Breast epithelium (tissue), 4 donors: ENCODE measurements around the gene PAIP2. TPM values are rescaled to one million over a fixed set of nuclear protein-coding genes. Genes with fewer than 3 reads are reported as not detected.

ENCODE experiments used
- DNase-seq, 2 donors: peaks; one replicate each; pipeline ENCODE4 v3.0.0-alpha.2; 2019; ENCODE audit warnings: low spot score in 2 of 2
- H3K27ac ChIP-seq, 2 donors: fragments of 200-600 bp; sonication (generic) in 1 of 2; one replicate each; pipeline ENCODE4 v1.5.1; 2016 to 2019; ENCODE audit warnings: mild to moderate bottlenecking in 1 of 2
- H3K27me3 ChIP-seq, 2 donors: fragments of 200-600 bp; sonication (generic) in 1 of 2; one replicate each; pipeline versions ENCODE4 v1.5.1 to v1.6.0; 2017 to 2019; ENCODE audit warnings: control low read depth in 1 of 2, mild to moderate bottlenecking in 1 of 2
- H3K36me3 ChIP-seq: fragments of 200-600 bp; one replicate; pipeline ENCODE4 v1.5.1; 2019
- H3K4me1 ChIP-seq, 2 donors: fragments of 200-600 bp; sonication (generic); one replicate each; pipeline ENCODE4 v1.5.1; 2016 to 2019; ENCODE audit warnings: control low read depth in 1 of 2
- H3K4me3 ChIP-seq, 3 donors: fragments of 200-600 bp; sonication (generic); 1 replicate in 2 of 3; 2 replicates in 1 of 3; pipeline ENCODE4 v1.5.1; 2016 to 2019; ENCODE audit warnings: mild to moderate bottlenecking in 3 of 3, moderate library complexity in 2 of 3
- H3K9me3 ChIP-seq, 2 donors: fragments of 200-600 bp; sonication (generic) in 1 of 2; one replicate each; pipeline ENCODE4 v1.5.1; 2016 to 2019; ENCODE audit warnings: control low read depth in 1 of 2
- CTCF ChIP-seq, 3 donors: fragments of 450-650 bp; IDR thresholded peaks; one replicate each; pipeline ENCODE4 v1.5.1; 2016 to 2017; ENCODE audit warnings: antibody characterized with exemption in 3 of 3, mild to moderate bottlenecking in 3 of 3, moderate library complexity in 3 of 3
- POLR2A ChIP-seq: fragments of 450-650 bp; IDR thresholded peaks from one replicate; pipeline ENCODE4 v1.6.1; 2016; ENCODE audit warnings: antibody characterized with exemption, mild to moderate bottlenecking, moderate library complexity
- POLR2AphosphoS5 ChIP-seq, 3 donors: sonication (generic); formaldehyde crosslinking; IDR thresholded peaks; one replicate each; pipeline ENCODE4 v1.6.1; 2017; ENCODE audit warnings: antibody characterized with exemption in 3 of 3
- intact Hi-C: fragments of 100-400 bp; cut with DNase I; formaldehyde crosslinking; loops from one replicate; pipeline ENCODE4 v1.15.1; 2023; ENCODE audit warnings: low total_unique reads
- total RNA-seq, 3 donors: library from RNA; depleted of rRNA; stranded (reverse); fragments of >200 nt; gene quantifications; one replicate each; pipeline ENCODE4 v1.1.0, GENCODE V29; 2016

The PAIP2 gene
- total RNA-seq, 3 donors from 2014 or later: 86.3 to 95.4 (median 95.0) TPM

GRCh38 chr5:139335811-139336210, 5.8 kb upstream of the PAIP2 start:
- no peaks in the 10 kb centered on the region for H3K36me3 ChIP-seq
- TF ChIP-seq POLR2AphosphoS5 (IDR thresholded peaks at IDR 0.05): no peak
- TF ChIP-seq POLR2A: no peak
- no peak for TF ChIP-seq CTCF (IDR thresholded peaks at IDR 0.05)
- no peak for DNase-seq
- H3K4me3 ChIP-seq: no peak overlapping the region
- H3K27ac ChIP-seq: no peak overlapping the region
- H3K4me1 ChIP-seq: no peaks in the 10 kb centered on the region
- H3K27me3 ChIP-seq: no peaks in the 10 kb centered on the region
- intact Hi-C loops: no loop called here
- no peaks in the 10 kb centered on the region for H3K9me3 ChIP-seq

GRCh38 chr5:139340051-139340450, 1.6 kb upstream of the PAIP2 start:
- no peak overlapping the region for H3K27ac ChIP-seq
- intact Hi-C loops: no loop called here
- no peaks in the 10 kb centered on the region for H3K27me3 ChIP-seq
- peaks cover 0 to 3% of the 10 kb centered on the region in 2 donors for H3K4me1 ChIP-seq
- no peaks in the 10 kb centered on the region for H3K9me3 ChIP-seq
- no peak overlapping the region for H3K4me3 ChIP-seq
- TF ChIP-seq POLR2AphosphoS5 (IDR thresholded peaks at IDR 0.05): no peak
- TF ChIP-seq CTCF (IDR thresholded peaks at IDR 0.05): no peak
- TF ChIP-seq POLR2A: no peak
- H3K36me3 ChIP-seq: no peaks in the 10 kb centered on the region
- DNase-seq: no peak

- peak overlapping the region; percentile 74 to 99 (median 95) for H3K4me3 ChIP-seq
- H3K27ac ChIP-seq: peak overlapping the region; percentile 98 to 100
- intact Hi-C loops: no loop called here
- no peak for DNase-seq
- H3K4me1 ChIP-seq: peaks cover 0 to 4% of the 10 kb centered on the region in 2 donors
- TF ChIP-seq POLR2A: no peak
- no peak for TF ChIP-seq POLR2AphosphoS5 (IDR thresholded peaks at IDR 0.05)
- no peak for TF ChIP-seq CTCF (IDR thresholded peaks at IDR 0.05)
- no peaks in the 10 kb centered on the region for H3K36me3 ChIP-seq
- H3K27me3 ChIP-seq: no peaks in the 10 kb centered on the region
- H3K9me3 ChIP-seq: no peaks in the 10 kb centered on the region
These were observed 416 bp upstream of the PAIP2 start for GRCh38 chr5:139341187-139341688.

GRCh38 chr5:139342423-139342723, 719 bp downstream of the PAIP2 start:
- TF ChIP-seq POLR2A (no peak), CTCF (IDR thresholded peaks at IDR 0.05) (no peak), POLR2AphosphoS5 (IDR thresholded peaks at IDR 0.05) (no peak)
- peaks cover 0 to 4% of the 10 kb centered on the region in 2 donors for H3K4me1 ChIP-seq
- intact Hi-C loops: no loop called here

GRCh38 chr5:139343476-139343875, 1.8 kb downstream of the PAIP2 start:
- H3K27ac ChIP-seq: no peak overlapping the region
- intact Hi-C loops: no loop called here

More at GRCh38 chr5:139342423-139342723, 719 bp downstream of the PAIP2 start:
- H3K9me3 ChIP-seq: no peaks in the 10 kb centered on the region
- H3K4me3 ChIP-seq: peak overlapping the region; percentile 74 to 99 (median 95)
- H3K36me3 ChIP-seq: no peaks in the 10 kb centered on the region
- no peaks in the 10 kb centered on the region for H3K27me3 ChIP-seq
- no peak for DNase-seq
- peak overlapping the region; percentile 98 to 100 for H3K27ac ChIP-seq

More at GRCh38 chr5:139343476-139343875, 1.8 kb downstream of the PAIP2 start:
- DNase-seq: no peak
- H3K4me3 ChIP-seq: peak overlapping the region; percentile 10 to 99 (median 74)
- no peaks in the 10 kb centered on the region for H3K36me3 ChIP-seq
- no peaks in the 10 kb centered on the region for H3K9me3 ChIP-seq
- no peaks in the 10 kb centered on the region for H3K27me3 ChIP-seq
- TF ChIP-seq POLR2A (no peak), POLR2AphosphoS5 (IDR thresholded peaks at IDR 0.05) (no peak), CTCF (IDR thresholded peaks at IDR 0.05) (no peak)
- H3K4me1 ChIP-seq: peaks cover 0 to 4% of the 10 kb centered on the region in 2 donors
